NCI-H2196 (cell line): ENCODE data around the gene ZNF189.

Experiments
- DNase-seq: peaks from one replicate; lab custom pipeline; 2025; ENCODE audit not compliant: unreplicated experiment; lab: John Stamatoyannopoulos, UW

ZNF189 gene

GRCh38 chr9:101417977-101418376 is 19.3 kb downstream of the ZNF189 start:
- no peak for DNase-seq

GRCh38 chr9:101418518-101419430 is 20.1 kb downstream of the ZNF189 start:
- no peak for DNase-seq

- no peak for DNase-seq
Observed at GRCh38 chr9:101419863-101420262, 21.2 kb downstream of the ZNF189 start.

GRCh38 chr9:101421653-101422065 is 23.0 kb downstream of the ZNF189 start:
- DNase-seq: no peak

- DNase-seq: no peak
Observed at GRCh38 chr9:101427358-101427757, 28.7 kb downstream of the ZNF189 start.

GRCh38 chr9:101427957-101428655 is 29.5 kb downstream of the ZNF189 start:
- no peak for DNase-seq

GRCh38 chr9:101428909-101429308 is 30.3 kb downstream of the ZNF189 start:
- DNase-seq: no peak

- no peak for DNase-seq
Observed at GRCh38 chr9:101429736-101430135, 31.1 kb downstream of the ZNF189 start.

GRCh38 chr9:101432171-101432570 is 33.5 kb downstream of the ZNF189 start:
- DNase-seq: no peak

GRCh38 chr9:101432740-101433139 is 34.1 kb downstream of the ZNF189 start:
- no peak for DNase-seq

GRCh38 chr9:101433229-101433628 is 34.6 kb downstream of the ZNF189 start:
- DNase-seq: no peak

- DNase-seq: no peak
Observed at GRCh38 chr9:101434998-101435397, 36.3 kb downstream of the ZNF189 start.

GRCh38 chr9:101435601-101436079 is 37.0 kb downstream of the ZNF189 start, which contains the start of gene ALDOB:
Gene ALDOB, minus strand, starts transcription at chr9:101435774. Its CDS starts 4,887 bp downstream, at chr9:101430887.
- no peak for DNase-seq

GRCh38 chr9:101437806-101438232 is 39.2 kb downstream of the ZNF189 start:
- DNase-seq: no peak

- DNase-seq: no peak
Observed at GRCh38 chr9:101438523-101438922, 39.9 kb downstream of the ZNF189 start.

- DNase-seq: no peak
Observed at GRCh38 chr9:101440714-101441230, 42.1 kb downstream of the ZNF189 start.

GRCh38 chr9:101442318-101442717 is 43.7 kb downstream of the ZNF189 start:
- DNase-seq: no peak

- no peak for DNase-seq
Observed at GRCh38 chr9:101442736-101443135, 44.1 kb downstream of the ZNF189 start.

GRCh38 chr9:101443364-101443771 is 44.7 kb downstream of the ZNF189 start:
- DNase-seq: peak; percentile 24

- no peak for DNase-seq
Observed at GRCh38 chr9:101445353-101446029, 46.8 kb downstream of the ZNF189 start.

- no peak for DNase-seq
Observed at GRCh38 chr9:101446732-101447131, 48.1 kb downstream of the ZNF189 start.
